SK-N-SH treated with all-trans-retinoic acid at 6 μM for 48 hours (cell line): ENCODE measurements around the gene CELF5.

Experiments used
- ATAC-seq: fragments of 200-7000 bp; cut with Tn5 transposase; 3 replicates; pipeline ENCODE4 v1.9.1; 2020; ENCODE audit warnings: mild to moderate bottlenecking, moderate library complexity
- ARNTL ChIP-seq: fragments of 450-650 bp; formaldehyde crosslinking; IDR thresholded peaks from 2 replicates; pipeline ENCODE4 v1.5.0; 2020; ENCODE audit warnings: low read depth, mild to moderate bottlenecking, moderate library complexity, borderline replicate concordance
- BACH2 ChIP-seq: fragments of 250-450 bp; sonication (Bioruptor Pico); IDR thresholded peaks from 2 replicates; pipeline ENCODE4 v1.9.0; 2021; ENCODE audit warnings: mild to moderate bottlenecking, borderline replicate concordance
- CSDC2 ChIP-seq: fragments of 250-450 bp; sonication (Bioruptor Pico); IDR thresholded peaks from 2 replicates; pipeline ENCODE4 v1.5.0; 2020; ENCODE audit warnings: mild to moderate bottlenecking, moderate library complexity
- ESRRG ChIP-seq: fragments of 250-450 bp; sonication (Bioruptor Pico); IDR thresholded peaks from 2 replicates; pipeline ENCODE4 v1.6.1; 2021; ENCODE audit warnings: mild to moderate bottlenecking
- GLIS3 ChIP-seq: fragments of 250-450 bp; sonication (Bioruptor Pico); IDR thresholded peaks from 2 replicates; pipeline ENCODE4 v1.5.0; 2020; ENCODE audit warnings: mild to moderate bottlenecking, moderate library complexity
- ISL1 ChIP-seq: fragments of 250-450 bp; sonication (Bioruptor Pico); IDR thresholded peaks from 2 replicates; pipeline ENCODE4 v2.1.2; 2022; ENCODE audit warnings: mild to moderate bottlenecking, moderate library complexity
- OSR1 ChIP-seq: fragments of 250-450 bp; sonication (Bioruptor Pico); IDR thresholded peaks from 2 replicates; pipeline ENCODE4 v1.8.0; 2022; ENCODE audit warnings: moderate library complexity, mild to moderate bottlenecking, inconsistent platforms
- POU6F1 ChIP-seq: fragments of 250-450 bp; sonication (Bioruptor Pico); IDR thresholded peaks from 2 replicates; pipeline ENCODE4 v1.8.0; 2021; ENCODE audit warnings: low read depth, mild to moderate bottlenecking, moderate library complexity, borderline replicate concordance
- RARB ChIP-seq: fragments of 250-450 bp; sonication (Bioruptor Pico); IDR thresholded peaks from 2 replicates; pipeline ENCODE4 v1.8.0; 2021; ENCODE audit warnings: mild to moderate bottlenecking, moderate library complexity
- SNAI2 ChIP-seq: fragments of 250-450 bp; sonication (Bioruptor Pico); IDR thresholded peaks from 2 replicates; pipeline ENCODE4 v1.5.0; 2020; ENCODE audit warnings: mild to moderate bottlenecking, moderate library complexity
- TOX ChIP-seq: fragments of 250-450 bp; sonication (Bioruptor Pico); IDR thresholded peaks from 2 replicates; pipeline ENCODE4 v1.8.0; 2021; ENCODE audit warnings: mild to moderate bottlenecking, moderate library complexity, borderline replicate concordance
- TSHZ2 ChIP-seq: fragments of 250-450 bp; sonication (Bioruptor Pico); IDR thresholded peaks from 2 replicates; pipeline ENCODE4 v1.5.0; 2020; ENCODE audit warnings: mild to moderate bottlenecking, moderate library complexity
- ZC3H10 ChIP-seq: fragments of 250-450 bp; sonication (Bioruptor Pico); IDR thresholded peaks from 2 replicates; pipeline ENCODE4 v1.5.1; 2021; ENCODE audit warnings: mild to moderate bottlenecking, moderate library complexity
- ZFP3 ChIP-seq: fragments of 250-450 bp; sonication (Bioruptor Pico); IDR thresholded peaks from 2 replicates; pipeline ENCODE4 v1.5.0; 2020; ENCODE audit warnings: mild to moderate bottlenecking, moderate library complexity
- ZFP30 ChIP-seq: fragments of 450-650 bp; formaldehyde crosslinking; IDR thresholded peaks from 2 replicates; pipeline ENCODE4 v1.5.0; 2022; ENCODE audit warnings: mild to moderate bottlenecking, moderate library complexity
- ZNF565 ChIP-seq: fragments of 450-650 bp; formaldehyde crosslinking; conservative IDR thresholded peaks from 2 replicates; pipeline ENCODE4 v1.5.0; 2020; ENCODE audit warnings: low read depth, mild to moderate bottlenecking, moderate library complexity
- ZNF70 ChIP-seq: fragments of 450-650 bp; formaldehyde crosslinking; IDR thresholded peaks from 2 replicates; pipeline ENCODE4 v1.5.0; 2020; ENCODE audit warnings: mild to moderate bottlenecking, moderate library complexity
- ZNF8 ChIP-seq: fragments of 450-650 bp; formaldehyde crosslinking; IDR thresholded peaks from 2 replicates; pipeline ENCODE4 v1.5.0; 2020; ENCODE audit warnings: mild to moderate bottlenecking, moderate library complexity
- TF ChIP-seq, protein P1 (sequence below): fragments of 250-450 bp; sonication (Bioruptor Pico); IDR thresholded peaks from 2 replicates; pipeline ENCODE4 v1.8.0; 2020; ENCODE audit warnings: mild to moderate bottlenecking, moderate library complexity, borderline replicate concordance

Gene CELF5

GRCh38 chr19:3245050-3245449, 20.6 kb downstream of the CELF5 start:
- TF ChIP-seq GLIS3 (CRISPR knock-in tag): no peak
- TF ChIP-seq, protein P1, sequence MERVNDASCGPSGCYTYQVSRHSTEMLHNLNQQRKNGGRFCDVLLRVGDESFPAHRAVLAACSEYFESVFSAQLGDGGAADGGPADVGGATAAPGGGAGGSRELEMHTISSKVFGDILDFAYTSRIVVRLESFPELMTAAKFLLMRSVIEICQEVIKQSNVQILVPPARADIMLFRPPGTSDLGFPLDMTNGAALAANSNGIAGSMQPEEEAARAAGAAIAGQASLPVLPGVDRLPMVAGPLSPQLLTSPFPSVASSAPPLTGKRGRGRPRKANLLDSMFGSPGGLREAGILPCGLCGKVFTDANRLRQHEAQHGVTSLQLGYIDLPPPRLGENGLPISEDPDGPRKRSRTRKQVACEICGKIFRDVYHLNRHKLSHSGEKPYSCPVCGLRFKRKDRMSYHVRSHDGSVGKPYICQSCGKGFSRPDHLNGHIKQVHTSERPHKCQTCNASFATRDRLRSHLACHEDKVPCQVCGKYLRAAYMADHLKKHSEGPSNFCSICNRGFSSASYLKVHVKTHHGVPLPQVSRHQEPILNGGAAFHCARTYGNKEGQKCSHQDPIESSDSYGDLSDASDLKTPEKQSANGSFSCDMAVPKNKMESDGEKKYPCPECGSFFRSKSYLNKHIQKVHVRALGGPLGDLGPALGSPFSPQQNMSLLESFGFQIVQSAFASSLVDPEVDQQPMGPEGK: no peak
- no peak for ATAC-seq

GRCh38 chr19:3248728-3249326, 24.4 kb downstream of the CELF5 start:
- ATAC-seq: no peak
- TF ChIP-seq ZFP3 (CRISPR knock-in tag): no peak
- TF ChIP-seq, all 23 proteins: peak for 0

DNA sequence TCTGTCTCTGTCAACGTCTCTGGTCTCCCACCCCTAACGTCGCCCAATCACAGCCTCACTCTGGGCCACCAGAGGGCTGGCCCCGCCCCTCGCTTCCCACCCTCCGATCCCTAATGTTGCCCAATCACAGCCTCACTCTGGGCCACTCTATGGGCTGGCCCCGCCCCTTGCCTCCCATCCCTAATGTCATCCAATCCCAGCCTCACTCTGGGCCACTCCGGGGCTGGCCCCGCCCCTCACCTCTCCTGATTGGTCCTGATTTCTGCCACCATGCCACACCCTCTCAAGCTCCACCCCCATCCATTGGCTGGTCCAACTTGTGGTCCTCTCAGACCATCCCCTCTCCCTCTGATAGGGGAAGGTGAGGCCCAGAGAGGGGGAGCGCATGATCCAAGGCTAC, 24.9 kb downstream of the CELF5 start:
- TF ChIP-seq ZNF70: no peak
- TF ChIP-seq OSR1 (CRISPR knock-in tag): no peak
- TF ChIP-seq TSHZ2 (CRISPR knock-in tag): no peak
- no peak for TF ChIP-seq RARB (CRISPR knock-in tag)
- TF ChIP-seq ZNF8 (CRISPR knock-in tag): no peak
- TF ChIP-seq GLIS3 (CRISPR knock-in tag): no peak
- no peak for TF ChIP-seq POU6F1 (CRISPR knock-in tag)
- no peak for TF ChIP-seq ZNF565
- TF ChIP-seq ZC3H10: no peak
- TF ChIP-seq TOX: no peak
- no peak for TF ChIP-seq ZFP30 (CRISPR knock-in tag)
- no peak for TF ChIP-seq ARNTL
- peak; percentile 69 for ATAC-seq

DNA sequence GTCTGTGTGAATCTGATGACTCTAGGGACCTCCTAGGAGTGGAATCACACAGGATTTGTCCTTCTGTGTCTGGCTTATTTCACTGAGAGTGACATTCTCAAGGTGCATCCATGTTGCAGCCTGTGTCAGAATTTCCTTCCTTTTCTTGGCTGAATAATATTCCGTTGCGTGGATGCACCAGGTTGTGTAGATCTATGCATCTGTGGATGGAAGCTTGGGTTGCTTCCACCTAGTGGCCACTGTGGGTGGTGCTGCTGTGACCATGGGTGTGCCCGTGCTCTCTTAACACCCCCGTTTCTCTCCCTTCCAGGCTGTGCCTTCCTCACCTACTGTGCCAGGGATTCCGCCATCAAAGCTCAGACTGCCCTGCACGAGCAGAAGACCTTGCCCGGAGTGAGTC, 26.2 kb downstream of the CELF5 start:
- TF ChIP-seq GLIS3 (CRISPR knock-in tag) (no peak), ZNF8 (CRISPR knock-in tag) (peak; percentile 53; the same call in 1 of the 2 replicates)
- peak; percentile 75 for ATAC-seq

GRCh38 chr19:3251229-3251628, 26.8 kb downstream of the CELF5 start:
- ATAC-seq: no peak
- TF ChIP-seq CSDC2 (CRISPR knock-in tag) (no peak), ESRRG (CRISPR knock-in tag) (no peak), POU6F1 (CRISPR knock-in tag) (no peak), SNAI2 (CRISPR knock-in tag) (no peak), ISL1 (no peak), GLIS3 (CRISPR knock-in tag) (no peak), BACH2 (CRISPR knock-in tag) (no peak), OSR1 (CRISPR knock-in tag) (no peak), TSHZ2 (CRISPR knock-in tag) (no peak)
